ENCODE data around the gene MAP4K5. TPM values are rescaled to one million over a fixed set of nuclear protein-coding genes. Genes with fewer than 3 reads are reported as not detected.
A peak's percentile ranks its signal among the peaks of the same experiment; 100 is the strongest.
"Not testable (repeated sequence)": the region's sequence is repeated elsewhere in the genome, so short reads cannot be mapped to it uniquely, and the experiment has no call there.

MAP4K5 gene
- total and polyA plus RNA-seq, 4 donors = 16.0 to 67.0 (median 38.4) TPM

- DNase-seq = peak; percentile 89 to 93
Measured at GRCh38 chr14:50559990-50560930, 27.9 kb upstream of the MAP4K5 start, which contains the start of gene ATL1. ATL1 (plus strand) TSS chr14:50560145; CDS start chr14:50560266, 121 bp downstream.

GRCh38 chr14:50552796-50553195 is 20.4 kb upstream of the MAP4K5 start:
- H3K27me3 ChIP-seq (ENCODE audit: control insufficient read depth in 1 of 2, insufficient read depth in 2 of 2, low read length in 1 of 2); DNase-seq; H3K4me1 ChIP-seq (ENCODE audit: control insufficient read depth in 1 of 2, insufficient read depth in 2 of 2, low read length in 2 of 2); H3K36me3 ChIP-seq (ENCODE audit: control insufficient read depth in 1 of 2, insufficient read depth in 2 of 2, low read length in 1 of 2); intact Hi-C loops (cut with DNase I); H3K9me3 ChIP-seq (ENCODE audit: control insufficient read depth, low read length); H3K4me3 ChIP-seq (ENCODE audit: low read length in 2 of 2); ATAC-seq (ENCODE audit: low FRiP score); H3K27ac ChIP-seq (ENCODE audit: low read depth in 1 of 2, low read length in 2 of 2): not testable (repeated sequence)
- 80 to 84% methylated on average over 3 of the region's 3 CpGs for WGBS, 2 donors

More at GRCh38 chr14:50559990-50560930, 27.9 kb upstream of the MAP4K5 start, which contains the start of gene ATL1:
- peak within 1 kb of the TSS; percentile 64 to 76 for H3K27ac ChIP-seq (ENCODE audit: low read depth in 1 of 2, low read length in 2 of 2)
- no peaks in the 10 kb centered on the region for H3K4me1 ChIP-seq (ENCODE audit: control insufficient read depth in 1 of 2, insufficient read depth in 2 of 2, low read length in 2 of 2)
- ATAC-seq (ENCODE audit: low FRiP score) = peak; percentile 94
- intact Hi-C loops (cut with DNase I) = no loop called here
- no peaks in the 10 kb centered on the region for H3K9me3 ChIP-seq (ENCODE audit: control insufficient read depth, low read length)
- 0 to 1% methylated on average over 54 to 66 of the region's 66 CpGs for WGBS, 2 donors
- H3K4me3 ChIP-seq (ENCODE audit: low read length in 2 of 2) = peak within 1 kb of the TSS; percentile 34 to 72
- H3K36me3 ChIP-seq (ENCODE audit: control insufficient read depth in 1 of 2, insufficient read depth in 2 of 2, low read length in 1 of 2) = no peaks in the 10 kb centered on the region
- no peaks in the 10 kb centered on the region for H3K27me3 ChIP-seq (ENCODE audit: control insufficient read depth in 1 of 2, insufficient read depth in 2 of 2, low read length in 1 of 2)

GRCh38 chr14:50551877-50552276 is 19.5 kb upstream of the MAP4K5 start:
- WGBS, 2 donors = 95 to 97% methylated on average over 3 of the region's 3 CpGs
- Histone ChIP-seq H3K4me3 (ENCODE audit: low read length in 2 of 2) (no peak overlapping the region), H3K27ac (ENCODE audit: low read depth in 1 of 2, low read length in 2 of 2) (no peak overlapping the region), H3K4me1 (ENCODE audit: control insufficient read depth in 1 of 2, insufficient read depth in 2 of 2, low read length in 2 of 2) (no peaks in the 10 kb centered on the region), H3K27me3 (ENCODE audit: control insufficient read depth in 1 of 2, insufficient read depth in 2 of 2, low read length in 1 of 2) (peaks cover 0 to 2% of the 10 kb centered on the region in 2 donors), H3K36me3 (ENCODE audit: control insufficient read depth in 1 of 2, insufficient read depth in 2 of 2, low read length in 1 of 2) (no peaks in the 10 kb centered on the region), H3K9me3 (ENCODE audit: control insufficient read depth, low read length) (no peaks in the 10 kb centered on the region)
- intact Hi-C loops (cut with DNase I) = no loop called here
- DNase-seq (no peak), ATAC-seq (ENCODE audit: low FRiP score) (no peak)

GRCh38 chr14:50550294-50550693 is 17.9 kb upstream of the MAP4K5 start:
- Histone ChIP-seq H3K9me3 (ENCODE audit: control insufficient read depth, low read length) (no peaks in the 10 kb centered on the region), H3K4me1 (ENCODE audit: control insufficient read depth in 1 of 2, insufficient read depth in 2 of 2, low read length in 2 of 2) (no peaks in the 10 kb centered on the region), H3K4me3 (ENCODE audit: low read length in 2 of 2) (no peak overlapping the region), H3K36me3 (ENCODE audit: control insufficient read depth in 1 of 2, insufficient read depth in 2 of 2, low read length in 1 of 2) (no peaks in the 10 kb centered on the region), H3K27ac (ENCODE audit: low read depth in 1 of 2, low read length in 2 of 2) (no peak overlapping the region), H3K27me3 (ENCODE audit: control insufficient read depth in 1 of 2, insufficient read depth in 2 of 2, low read length in 1 of 2) (peaks cover 0 to 2% of the 10 kb centered on the region in 2 donors)
- no peak for ATAC-seq (ENCODE audit: low FRiP score)
- no peak for DNase-seq
- intact Hi-C loops (cut with DNase I) = no loop called here
- 99 to 100% methylated on average over 1 of the region's 1 CpG for WGBS, 2 donors

- DNase-seq = no peak
- ATAC-seq (ENCODE audit: low FRiP score) = no peak
Measured at GRCh38 chr14:50545618-50546017, 13.2 kb upstream of the MAP4K5 start.

GRCh38 chr14:50544911-50545310 is 12.5 kb upstream of the MAP4K5 start:
- intact Hi-C loops (cut with DNase I) = loop anchor here in 1 of 2 donors (5.0 kb wide), 1 partner anchor 232 kb away; no protein-coding TSS in a partner anchor
- Histone ChIP-seq H3K27ac (ENCODE audit: low read depth in 1 of 2, low read length in 2 of 2) (no peak overlapping the region), H3K9me3 (ENCODE audit: control insufficient read depth, low read length) (no peaks in the 10 kb centered on the region), H3K27me3 (ENCODE audit: control insufficient read depth in 1 of 2, insufficient read depth in 2 of 2, low read length in 1 of 2) (peaks cover 0 to 2% of the 10 kb centered on the region in 2 donors), H3K4me1 (ENCODE audit: control insufficient read depth in 1 of 2, insufficient read depth in 2 of 2, low read length in 2 of 2) (no peaks in the 10 kb centered on the region), H3K36me3 (ENCODE audit: control insufficient read depth in 1 of 2, insufficient read depth in 2 of 2, low read length in 1 of 2) (no peaks in the 10 kb centered on the region), H3K4me3 (ENCODE audit: low read length in 2 of 2) (no peak overlapping the region)
- DNase-seq (no peak), ATAC-seq (ENCODE audit: low FRiP score) (no peak)
- WGBS, 2 donors = 70 to 76% methylated on average over 3 of the region's 3 CpGs

More at GRCh38 chr14:50545618-50546017, 13.2 kb upstream of the MAP4K5 start:
- H3K36me3 ChIP-seq (ENCODE audit: control insufficient read depth in 1 of 2, insufficient read depth in 2 of 2, low read length in 1 of 2) = no peaks in the 10 kb centered on the region
- intact Hi-C loops (cut with DNase I) = no loop called here
- H3K9me3 ChIP-seq (ENCODE audit: control insufficient read depth, low read length) = no peaks in the 10 kb centered on the region
- no peak overlapping the region for H3K27ac ChIP-seq (ENCODE audit: low read depth in 1 of 2, low read length in 2 of 2)
- H3K27me3 ChIP-seq (ENCODE audit: control insufficient read depth in 1 of 2, insufficient read depth in 2 of 2, low read length in 1 of 2) = peaks cover 0 to 2% of the 10 kb centered on the region in 2 donors
- 72 to 76% methylated on average over 3 of the region's 3 CpGs for WGBS, 2 donors
- H3K4me1 ChIP-seq (ENCODE audit: control insufficient read depth in 1 of 2, insufficient read depth in 2 of 2, low read length in 2 of 2) = no peaks in the 10 kb centered on the region
- H3K4me3 ChIP-seq (ENCODE audit: low read length in 2 of 2) = no peak overlapping the region

GRCh38 chr14:50542941-50543418 is 10.6 kb upstream of the MAP4K5 start:
- Histone ChIP-seq H3K4me3 (ENCODE audit: low read length in 2 of 2) (no peak overlapping the region), H3K36me3 (ENCODE audit: control insufficient read depth in 1 of 2, insufficient read depth in 2 of 2, low read length in 1 of 2) (no peaks in the 10 kb centered on the region), H3K4me1 (ENCODE audit: control insufficient read depth in 1 of 2, insufficient read depth in 2 of 2, low read length in 2 of 2) (no peaks in the 10 kb centered on the region), H3K27me3 (ENCODE audit: control insufficient read depth in 1 of 2, insufficient read depth in 2 of 2, low read length in 1 of 2) (no peaks in the 10 kb centered on the region), H3K9me3 (ENCODE audit: control insufficient read depth, low read length) (no peaks in the 10 kb centered on the region), H3K27ac (ENCODE audit: low read depth in 1 of 2, low read length in 2 of 2) (no peak overlapping the region)
- no peak for DNase-seq
- ATAC-seq (ENCODE audit: low FRiP score) = peak; percentile 59
- intact Hi-C loops (cut with DNase I) = loop anchor here (2.0 to 5.0 kb wide), 2 partner anchors 234 to 236 kb away; no protein-coding TSS in a partner anchor
- 4% methylated on average over 2 of the region's 2 CpGs for WGBS, 2 donors

- no peaks in the 10 kb centered on the region for H3K27me3 ChIP-seq (ENCODE audit: control insufficient read depth in 1 of 2, insufficient read depth in 2 of 2, low read length in 1 of 2)
- no peak overlapping the region for H3K4me3 ChIP-seq (ENCODE audit: low read length in 2 of 2)
- DNase-seq (no peak), ATAC-seq (ENCODE audit: low FRiP score) (no peak)
- H3K4me1 ChIP-seq (ENCODE audit: control insufficient read depth in 1 of 2, insufficient read depth in 2 of 2, low read length in 2 of 2) = no peaks in the 10 kb centered on the region
- 73 to 80% methylated on average over 1 of the region's 1 CpG for WGBS, 2 donors
- H3K27ac ChIP-seq (ENCODE audit: low read depth in 1 of 2, low read length in 2 of 2) = no peak overlapping the region
- H3K36me3 ChIP-seq (ENCODE audit: control insufficient read depth in 1 of 2, insufficient read depth in 2 of 2, low read length in 1 of 2) = no peaks in the 10 kb centered on the region
- intact Hi-C loops (cut with DNase I) = loop anchor here in 1 of 2 donors (5.0 kb wide), 1 partner anchor 236 kb away; no protein-coding TSS in a partner anchor
- no peaks in the 10 kb centered on the region for H3K9me3 ChIP-seq (ENCODE audit: control insufficient read depth, low read length)
Measured at GRCh38 chr14:50541159-50541567, 8.8 kb upstream of the MAP4K5 start.

Data from aorta (tissue), 5 donors.